Measurements from ENCODE around the gene ABCC11.

DNA sequence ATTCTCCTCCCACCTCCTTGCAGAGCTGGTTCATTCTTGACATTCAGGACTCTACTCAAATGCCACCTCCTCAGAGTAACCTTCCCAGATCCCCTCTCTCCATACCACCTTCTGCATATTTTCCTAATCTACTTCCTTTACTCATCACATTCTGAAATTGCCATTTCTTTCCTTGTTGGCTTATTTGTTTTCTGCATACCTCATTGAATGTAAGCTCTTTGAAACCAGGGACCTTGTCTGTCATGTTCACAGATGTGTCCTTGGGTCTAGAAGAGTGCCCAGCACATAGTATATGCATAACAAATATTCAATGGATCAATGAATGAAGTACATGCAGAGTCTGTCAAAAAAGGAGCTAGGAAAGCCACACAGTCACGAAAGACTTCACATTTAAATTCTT is 11.1 kb downstream of the ABCC11 start:
- TF ChIP-seq, protein P1, sequence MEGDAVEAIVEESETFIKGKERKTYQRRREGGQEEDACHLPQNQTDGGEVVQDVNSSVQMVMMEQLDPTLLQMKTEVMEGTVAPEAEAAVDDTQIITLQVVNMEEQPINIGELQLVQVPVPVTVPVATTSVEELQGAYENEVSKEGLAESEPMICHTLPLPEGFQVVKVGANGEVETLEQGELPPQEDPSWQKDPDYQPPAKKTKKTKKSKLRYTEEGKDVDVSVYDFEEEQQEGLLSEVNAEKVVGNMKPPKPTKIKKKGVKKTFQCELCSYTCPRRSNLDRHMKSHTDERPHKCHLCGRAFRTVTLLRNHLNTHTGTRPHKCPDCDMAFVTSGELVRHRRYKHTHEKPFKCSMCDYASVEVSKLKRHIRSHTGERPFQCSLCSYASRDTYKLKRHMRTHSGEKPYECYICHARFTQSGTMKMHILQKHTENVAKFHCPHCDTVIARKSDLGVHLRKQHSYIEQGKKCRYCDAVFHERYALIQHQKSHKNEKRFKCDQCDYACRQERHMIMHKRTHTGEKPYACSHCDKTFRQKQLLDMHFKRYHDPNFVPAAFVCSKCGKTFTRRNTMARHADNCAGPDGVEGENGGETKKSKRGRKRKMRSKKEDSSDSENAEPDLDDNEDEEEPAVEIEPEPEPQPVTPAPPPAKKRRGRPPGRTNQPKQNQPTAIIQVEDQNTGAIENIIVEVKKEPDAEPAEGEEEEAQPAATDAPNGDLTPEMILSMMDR (IDR thresholded peaks at IDR 0.05): no peak
- TF ChIP-seq POLR2AphosphoS5 (IDR thresholded peaks at IDR 0.05): no peak
- no peak for TF ChIP-seq POLR2A (IDR thresholded peaks at IDR 0.05)

All from prostate gland (tissue), 2 donors.